Stimulated activated CD8-positive, alpha-beta memory T cell treated with anti-CD3 and anti-CD28 coated beads, Interleukin-15, amount 100 ng/mL, for 24 hours (primary cell): Measurements from ENCODE around the gene IDUA.
"Not testable (repeated sequence)": the region's sequence is repeated elsewhere in the genome, so short reads cannot be mapped to it uniquely, and the experiment has no call there.

Source experiments
- DNase-seq: peaks from one replicate; pipeline ENCODE4 v3.0.0-alpha.2; 2020; ENCODE audit warnings: low read depth

IDUA gene

GRCh38 chr4:986879-987623, at the start of gene IDUA:
Gene IDUA, plus strand, starts transcription at chr4:987044. Its CDS starts 41 bp downstream, at chr4:987085.
- peak; percentile 62 for DNase-seq

GRCh38 chr4:939508-939907, 47.3 kb upstream of the IDUA start:
- DNase-seq, result not testable (repeated sequence)

- DNase-seq, result no peak
Measured at GRCh38 chr4:945274-946102, 41.4 kb upstream of the IDUA start.

- no peak for DNase-seq
Measured at GRCh38 chr4:946103-946450, 40.8 kb upstream of the IDUA start.

- no peak for DNase-seq
Measured at GRCh38 chr4:946517-947471, 40.0 kb upstream of the IDUA start.

GRCh38 chr4:947491-947971, 39.3 kb upstream of the IDUA start:
- DNase-seq, result no peak

- no peak for DNase-seq
Measured at GRCh38 chr4:948101-948935, 38.5 kb upstream of the IDUA start.

- no peak for DNase-seq
Measured at GRCh38 chr4:948936-949300, 37.9 kb upstream of the IDUA start.

- DNase-seq, result no peak
Measured at GRCh38 chr4:949656-950055, 37.2 kb upstream of the IDUA start.

- DNase-seq, result no peak
Measured at GRCh38 chr4:950136-951020, 36.5 kb upstream of the IDUA start.

GRCh38 chr4:951186-951585, 35.7 kb upstream of the IDUA start:
- DNase-seq, result no peak

- DNase-seq, result no peak
Measured at GRCh38 chr4:951594-952468, 35.0 kb upstream of the IDUA start.

GRCh38 chr4:952881-953573, 33.8 kb upstream of the IDUA start:
- no peak for DNase-seq

- no peak for DNase-seq
Measured at GRCh38 chr4:953574-953915, 33.3 kb upstream of the IDUA start.

- DNase-seq, result no peak
Measured at GRCh38 chr4:954211-955020, 32.4 kb upstream of the IDUA start.

- DNase-seq, result no peak
Measured at GRCh38 chr4:955161-955921, 31.5 kb upstream of the IDUA start.

- DNase-seq, result no peak
Measured at GRCh38 chr4:955931-956381, 30.9 kb upstream of the IDUA start.
